Liver (tissue), 9 donors: ENCODE data around the gene SMIM11. TPM values are rescaled to one million over a fixed set of nuclear protein-coding genes. Genes with fewer than 3 reads are reported as not detected.

ENCODE experiments used
- DNase-seq: peaks from one replicate; pipeline ENCODE4 v3.0.0-alpha.2; 2017; ENCODE audit warnings: low spot score
- H3K27ac ChIP-seq, 2 donors: one replicate each; pipeline ENCODE4 v1.7.0; 2013; ENCODE audit warnings: inconsistent platforms in 2 of 2, low read length in 2 of 2, control low read depth in 1 of 2, low read depth in 1 of 2, mild to moderate bottlenecking in 1 of 2
- H3K27me3 ChIP-seq, 4 donors: one replicate each; pipeline versions ENCODE4 v1.6.1 to v1.7.0; 2013; ENCODE audit warnings: low read length in 3 of 4, inconsistent platforms in 1 of 4, mild to moderate bottlenecking in 1 of 4, moderate library complexity in 1 of 4; ENCODE audit not compliant: control insufficient read depth in 4 of 4, insufficient read depth in 4 of 4
- H3K36me3 ChIP-seq, 4 donors: one replicate each; pipeline versions ENCODE4 v1.6.1 to v1.7.0; 2013; ENCODE audit warnings: low read length in 3 of 4, mild to moderate bottlenecking in 3 of 4, low read depth in 1 of 4, moderate library complexity in 1 of 4; ENCODE audit not compliant: control insufficient read depth in 4 of 4, insufficient read depth in 3 of 4
- H3K4me1 ChIP-seq, 4 donors: one replicate each; pipeline versions ENCODE4 v1.6.1 to v1.7.0; 2013; ENCODE audit warnings: low read length in 3 of 4, mild to moderate bottlenecking in 3 of 4, moderate library complexity in 1 of 4; ENCODE audit not compliant: control insufficient read depth in 4 of 4, insufficient read depth in 4 of 4
- H3K4me3 ChIP-seq, 3 donors: one replicate each; pipeline versions ENCODE4 v1.6.1 to v1.7.0; 2013; ENCODE audit warnings: low read length in 3 of 3, control low read depth in 1 of 3, low read depth in 1 of 3, mild to moderate bottlenecking in 1 of 3
- H3K9ac ChIP-seq, 2 donors: one replicate each; pipeline ENCODE4 v1.7.0; 2013; ENCODE audit warnings: low read length in 2 of 2, mild to moderate bottlenecking in 2 of 2, moderate library complexity in 2 of 2, control low read depth in 1 of 2, low read depth in 1 of 2
- H3K9me3 ChIP-seq, 4 donors: one replicate each; pipeline versions ENCODE4 v1.6.1 to v1.7.0; 2013; ENCODE audit warnings: low read length in 3 of 4; ENCODE audit not compliant: control insufficient read depth in 4 of 4
- ATF3 ChIP-seq: IDR thresholded peaks from 2 replicates; pipeline ENCODE4 v1.6.1; 2016; ENCODE audit warnings: antibody characterized with exemption
- CTCF ChIP-seq: fragments of 150-350 bp; IDR thresholded peaks from 2 replicates; pipeline ENCODE4 v1.5.1; 2017; ENCODE audit warnings: improper control_type of control experiment, low read depth, low read length; ENCODE audit not compliant: missing input control
- EGR1 ChIP-seq, 2 donors: IDR thresholded peaks; 2 replicates each; pipeline ENCODE4 v1.6.1; 2016 to 2018; ENCODE audit warnings: antibody characterized with exemption in 2 of 2, low read depth in 2 of 2
- FOXA1 ChIP-seq: IDR thresholded peaks from 2 replicates; pipeline ENCODE4 v1.6.1; 2016; ENCODE audit warnings: antibody characterized with exemption
- FOXA2 ChIP-seq: IDR thresholded peaks from 2 replicates; pipeline ENCODE4 v1.6.1; 2016; ENCODE audit warnings: antibody characterized with exemption
- GABPA ChIP-seq, 2 donors: IDR thresholded peaks in 1 of 2; conservative IDR thresholded peaks in 1 of 2; 2 replicates each; pipeline ENCODE4 v1.6.1; 2016; ENCODE audit warnings: antibody characterized with exemption in 2 of 2, mild to moderate bottlenecking in 1 of 2, moderate library complexity in 1 of 2
- HNF4A ChIP-seq, 2 donors: conservative IDR thresholded peaks; 2 replicates each; pipeline ENCODE4 v1.6.1; 2016; ENCODE audit warnings: antibody characterized with exemption in 2 of 2, mild to moderate bottlenecking in 2 of 2
- HNF4G ChIP-seq: IDR thresholded peaks from 2 replicates; pipeline ENCODE4 v1.6.1; 2016; ENCODE audit warnings: antibody characterized with exemption
- JUND ChIP-seq, 2 donors: IDR thresholded peaks; 2 replicates each; pipeline ENCODE4 v1.6.1; 2016; ENCODE audit warnings: antibody characterized with exemption in 2 of 2
- MAX ChIP-seq: IDR thresholded peaks from 2 replicates; pipeline ENCODE4 v1.6.1; 2016; ENCODE audit warnings: antibody characterized with exemption
- NR2F2 ChIP-seq: IDR thresholded peaks from 2 replicates; pipeline ENCODE4 v1.6.1; 2016; ENCODE audit warnings: antibody characterized with exemption
- RAD21 ChIP-seq, 2 donors: IDR thresholded peaks; 2 replicates each; pipeline ENCODE4 v1.6.1; 2016; ENCODE audit warnings: antibody characterized with exemption in 2 of 2, mild to moderate bottlenecking in 2 of 2
- REST ChIP-seq: IDR thresholded peaks from 2 replicates; pipeline ENCODE4 v1.6.1; 2016; ENCODE audit warnings: antibody characterized with exemption, mild to moderate bottlenecking
- RXRA ChIP-seq, 2 donors: IDR thresholded peaks; 2 replicates each; pipeline ENCODE4 v1.6.1; 2017 to 2018; ENCODE audit warnings: antibody characterized with exemption in 2 of 2, mild to moderate bottlenecking in 1 of 2
- SP1 ChIP-seq: IDR thresholded peaks from 2 replicates; pipeline ENCODE4 v1.6.1; 2018; ENCODE audit warnings: antibody characterized with exemption, mild to moderate bottlenecking
- TAF1 ChIP-seq: conservative IDR thresholded peaks from 2 replicates; pipeline ENCODE4 v1.6.1; 2016; ENCODE audit warnings: antibody characterized with exemption, mild to moderate bottlenecking
- YY1 ChIP-seq: IDR thresholded peaks from 2 replicates; pipeline ENCODE4 v1.6.1; 2016; ENCODE audit warnings: antibody characterized with exemption, mild to moderate bottlenecking
- ZBTB33 ChIP-seq: IDR thresholded peaks from 2 replicates; pipeline ENCODE4 v1.6.1; 2016; ENCODE audit warnings: antibody characterized with exemption
- WGBS: extraction: QIAGEN DNeasy Blood & Tissue Kit; methylation state at CpG from one replicate; pipeline ENCODE4 v1.1.7; 2013; 5-methylcytosine and 5-hydroxymethylcytosine counted together
- polyA plus RNA-seq, 2 donors: library from polyadenylated mRNA; stranded (reverse) in 1 of 2; unstranded in 1 of 2; fragments of 200-250 nt in 1 of 2; fragments of >200 nt in 1 of 2; fragmentation: Nextera tagmentation in 1 of 2; extraction: Ambion mirVana in 1 of 2; gene quantifications; one replicate each; pipeline versions ENCODE4 v1.2.1 to v1.2.3, GENCODE V29; 2013 to 2015
- total RNA-seq, 2 donors: library from RNA; depleted of rRNA; stranded (reverse); fragments of >200 nt; gene quantifications; one replicate each; pipeline ENCODE4 v1.2.3, GENCODE V29; 2014
- donor health status: healthy.
- donor health status: healthy.
- donor health status: healthy.
- donor health status: healthy.
- donor health status: healthy.

SMIM11 gene
- total and polyA plus RNA-seq, 4 donors, result 1.1 to 7.1 (median 5.6) TPM

GRCh38 chr21:34338226-34338625, 37.1 kb upstream of the SMIM11 start:
- WGBS, result 94% methylated on average over 8 of the region's 8 CpGs
- no peak overlapping the region for H3K4me3 ChIP-seq
- no peaks in the 10 kb centered on the region for H3K36me3 ChIP-seq
- H3K27ac ChIP-seq, result no peak overlapping the region
- no peak overlapping the region for H3K9ac ChIP-seq
- H3K9me3 ChIP-seq, result no peaks in the 10 kb centered on the region
- no peak for TF ChIP-seq JUND (IDR thresholded peaks at IDR 0.05)
- TF ChIP-seq RXRA (IDR thresholded peaks at IDR 0.05), result no peak
- no peak for TF ChIP-seq SP1
- no peak for TF ChIP-seq EGR1 (IDR thresholded peaks at IDR 0.05; ENCODE audit: low read depth in 2 of 2)
- TF ChIP-seq GABPA (IDR thresholded peaks at IDR 0.05 in 1 of 2, conservative IDR thresholded peaks at IDR 0.05 in 1 of 2), result no peak
- no peak for TF ChIP-seq FOXA2
- no peak for TF ChIP-seq YY1
- no peak for TF ChIP-seq REST
- TF ChIP-seq HNF4G, result no peak
- no peak for TF ChIP-seq NR2F2
- no peak for TF ChIP-seq FOXA1
- no peak for TF ChIP-seq ATF3
- TF ChIP-seq MAX, result no peak
- no peak for TF ChIP-seq HNF4A (conservative IDR thresholded peaks at IDR 0.05)
- no peak for TF ChIP-seq ZBTB33
- no peak for TF ChIP-seq TAF1
- no peak for TF ChIP-seq CTCF
- TF ChIP-seq RAD21 (IDR thresholded peaks at IDR 0.05), result no peak
- H3K4me1 ChIP-seq, result no peaks in the 10 kb centered on the region
- DNase-seq, result no peak
- no peaks in the 10 kb centered on the region for H3K27me3 ChIP-seq
